DMS53 treated with DMSO at 0.1 percent for 48 hours (cell line): Measurements from ENCODE around the gene TENM4.
A peak's percentile ranks its signal among the peaks of the same experiment; 100 is the strongest.

Experiments used
- DNase-seq: peaks from one replicate; lab custom pipeline; 2025; ENCODE audit not compliant: unreplicated experiment; lab: John Stamatoyannopoulos, UW

Gene TENM4

DNA sequence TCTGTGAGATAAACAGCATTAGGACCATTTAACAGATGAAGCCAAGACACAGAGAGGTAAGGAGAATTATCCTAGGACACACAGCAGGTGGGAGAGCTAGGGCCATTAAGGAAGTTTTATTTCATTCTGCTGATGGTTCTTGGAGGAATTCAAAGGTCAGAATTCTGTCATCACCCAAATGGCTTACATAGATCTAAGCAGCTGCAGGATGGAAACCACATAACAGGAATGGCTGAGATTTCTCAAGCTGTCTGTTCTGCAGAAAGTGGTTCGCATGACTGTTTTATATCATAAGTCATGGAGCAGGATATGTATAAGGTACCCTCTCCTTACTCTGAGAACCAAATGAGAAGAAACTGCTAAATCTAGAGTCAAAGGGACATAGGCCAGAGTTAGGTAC is 702.9 kb downstream of the TENM4 start:
- no peak for DNase-seq

DNA sequence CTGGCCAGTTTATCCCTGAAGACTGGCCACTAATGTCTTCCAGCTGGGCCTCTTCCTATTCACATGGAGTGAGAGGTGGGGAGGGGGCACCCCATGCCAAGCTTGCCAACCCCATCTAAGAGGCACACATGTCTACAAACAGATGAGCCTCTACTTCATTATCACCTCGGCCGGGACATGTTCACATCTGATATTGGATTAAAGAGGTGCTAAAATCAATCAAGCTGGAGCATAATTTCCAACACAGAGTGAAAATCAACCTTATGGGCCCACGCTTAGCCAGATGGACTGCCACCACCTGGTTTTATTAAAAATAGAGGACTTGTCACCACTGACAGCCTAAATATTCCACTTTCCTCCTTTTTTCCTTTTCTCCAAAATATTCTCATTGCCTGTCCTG is 703.5 kb downstream of the TENM4 start:
- no peak for DNase-seq

DNA sequence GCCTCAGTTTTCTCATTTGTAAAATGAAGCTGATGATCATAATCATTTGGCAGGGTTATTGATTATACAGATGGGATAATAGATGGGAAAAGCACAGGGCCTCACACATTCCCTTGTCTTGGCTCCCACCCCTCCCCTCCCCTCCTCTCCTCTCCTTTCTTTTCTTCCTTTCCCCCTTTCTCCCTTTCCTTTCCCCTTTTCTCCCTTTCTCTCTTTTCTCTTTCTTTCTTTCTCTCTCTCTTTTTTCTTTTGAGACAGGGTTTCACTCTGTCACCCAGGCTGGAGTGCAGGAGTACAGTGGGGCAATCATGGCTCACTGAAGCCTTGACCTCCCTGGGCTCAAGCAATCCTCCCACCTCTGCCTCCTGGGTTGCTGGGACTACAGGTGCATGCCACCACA is 705.1 kb downstream of the TENM4 start:
- no peak for DNase-seq

DNA sequence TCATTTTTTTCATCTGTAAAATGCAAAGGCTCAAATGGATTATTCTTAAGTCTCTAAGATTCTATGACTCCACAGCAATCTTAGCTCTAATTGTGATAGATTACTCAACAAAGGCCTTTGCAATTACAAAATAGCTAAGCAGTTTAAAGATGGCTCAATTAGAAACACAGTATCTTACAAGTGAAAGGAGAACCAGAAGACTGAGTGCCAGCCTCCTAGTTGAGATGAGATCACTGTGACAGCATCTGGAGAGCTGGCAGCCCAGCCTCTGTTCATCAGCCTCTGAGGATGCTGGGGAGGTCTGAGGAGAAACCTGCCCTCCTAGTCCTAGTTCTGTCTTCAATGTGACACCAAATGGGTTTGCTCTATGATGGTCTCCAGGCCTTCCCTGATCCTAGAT is 707.8 kb downstream of the TENM4 start:
- no peak for DNase-seq

DNA sequence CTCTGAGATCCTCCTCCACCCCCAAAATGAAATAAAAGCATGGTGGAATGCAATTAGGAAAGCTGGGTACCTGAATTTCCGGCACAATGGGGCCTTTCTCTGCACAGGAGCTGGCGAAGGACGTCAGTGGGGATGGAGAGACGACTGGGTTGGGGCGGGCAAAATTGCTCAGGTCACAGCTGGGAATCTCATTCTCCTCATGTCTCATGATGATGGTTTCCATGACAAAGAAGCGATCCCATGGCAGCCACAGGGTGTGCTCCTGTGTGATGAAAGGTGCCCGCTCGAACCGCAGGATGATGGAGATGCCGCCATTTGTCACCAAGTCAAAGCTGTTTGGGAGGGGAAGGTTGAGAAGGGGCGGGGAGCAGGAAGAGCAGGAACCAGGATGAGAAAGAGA is 708.6 kb downstream of the TENM4 start:
- DNase-seq: no peak

DNA sequence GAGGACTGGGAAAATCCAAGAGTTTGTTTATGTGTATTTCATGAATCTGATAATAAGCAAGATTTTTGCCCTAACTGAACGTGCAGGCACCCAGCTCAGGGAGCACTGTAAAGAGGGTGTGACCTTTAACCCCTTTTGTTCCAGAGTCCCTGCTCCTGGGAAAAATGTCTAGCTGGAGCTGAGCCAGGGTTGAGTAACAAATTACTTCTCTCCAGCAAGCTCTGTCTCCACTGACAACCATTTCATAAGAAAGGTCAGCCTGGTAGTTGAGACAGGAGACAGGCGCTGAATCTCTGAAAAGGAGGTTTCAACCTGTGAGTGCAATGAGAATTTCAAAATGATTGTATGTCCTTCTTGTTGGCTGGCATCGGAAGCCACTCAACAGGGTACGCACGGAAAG is 709.8 kb downstream of the TENM4 start:
- DNase-seq: no peak

DNA sequence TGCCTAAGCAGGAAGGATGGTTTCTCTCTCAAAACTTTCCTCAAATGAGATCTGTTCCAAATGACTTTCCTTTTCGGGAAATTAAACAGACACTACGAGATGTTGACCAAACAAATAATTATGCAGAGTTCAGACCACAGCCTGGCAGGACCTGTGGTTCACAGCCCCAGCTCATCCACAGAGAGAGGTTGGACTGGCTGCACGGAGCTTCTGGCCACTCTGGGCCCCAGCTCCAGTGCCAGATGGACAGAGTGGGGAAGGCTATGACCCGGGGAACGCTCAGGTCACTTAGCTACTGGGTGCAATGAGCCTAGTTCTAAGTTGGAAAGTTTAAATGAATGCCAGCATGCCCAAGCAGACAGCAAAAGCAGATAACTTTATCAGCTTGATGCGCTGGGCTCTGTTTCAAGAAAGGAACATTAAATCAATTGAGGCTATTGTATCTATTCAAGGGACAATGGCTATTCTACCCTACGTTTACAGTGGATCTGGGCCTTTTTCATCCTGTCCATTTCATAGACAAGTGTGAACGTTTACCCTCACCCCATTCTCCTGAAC is 710.5 kb downstream of the TENM4 start:
- DNase-seq: no peak

DNA sequence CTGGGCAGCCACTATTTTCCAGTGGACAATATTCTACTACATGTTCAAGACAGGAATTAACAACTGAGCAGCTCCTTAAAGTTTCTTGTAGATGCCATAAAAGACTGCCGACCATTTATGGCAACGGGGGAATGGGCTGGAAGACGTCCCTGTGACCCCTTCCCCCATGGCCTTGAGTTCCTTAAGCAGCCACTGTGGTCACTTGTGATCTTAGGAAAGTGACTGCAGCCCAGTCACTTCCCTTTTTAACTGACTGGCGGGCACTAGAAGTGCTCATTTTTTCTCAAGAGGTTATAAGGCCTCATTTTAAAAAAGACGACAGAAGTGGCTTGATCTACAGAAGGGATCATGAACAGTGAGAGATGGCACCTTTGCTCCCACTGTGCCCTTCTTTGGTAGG is 713.0 kb downstream of the TENM4 start:
- DNase-seq: no peak

DNA sequence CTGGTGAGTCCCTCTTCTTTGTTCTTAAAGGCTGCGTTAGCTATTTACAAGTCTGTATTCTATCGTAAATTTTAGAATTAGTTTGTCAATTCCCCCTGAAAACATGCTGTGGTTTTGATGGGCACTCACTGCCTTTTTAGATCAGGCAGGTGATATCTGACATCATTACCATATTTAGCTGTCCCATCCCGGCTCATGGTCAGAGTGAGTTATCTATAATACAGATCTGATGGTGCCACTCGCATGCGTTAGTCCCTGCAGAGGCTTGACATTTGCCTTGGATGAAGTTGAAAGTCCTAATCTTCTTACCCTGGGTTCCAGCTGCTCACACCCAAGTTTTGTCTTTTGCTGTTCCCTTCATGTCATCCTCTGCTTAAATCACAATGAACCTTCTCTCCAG is 715.6 kb downstream of the TENM4 start:
- DNase-seq: no peak

DNA sequence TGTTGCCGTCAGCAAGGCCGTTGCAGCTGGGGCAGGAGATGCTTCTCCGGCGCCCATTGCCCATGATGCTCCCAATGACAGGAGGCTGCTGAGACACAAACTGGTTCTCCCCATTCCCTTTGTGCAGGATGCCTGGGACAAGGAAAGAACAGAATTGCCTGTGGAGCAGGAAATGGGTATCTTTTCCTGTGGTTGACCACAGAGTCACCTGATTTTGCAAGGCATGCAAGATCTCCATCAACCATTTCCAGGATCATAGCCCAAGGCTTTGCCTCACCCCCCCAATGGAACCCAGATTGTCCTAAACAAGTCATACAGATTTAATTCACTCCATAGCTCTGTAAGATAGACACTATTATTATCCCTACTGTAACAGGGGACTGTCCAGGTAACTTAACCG is 718.0 kb downstream of the TENM4 start:
- no peak for DNase-seq

DNA sequence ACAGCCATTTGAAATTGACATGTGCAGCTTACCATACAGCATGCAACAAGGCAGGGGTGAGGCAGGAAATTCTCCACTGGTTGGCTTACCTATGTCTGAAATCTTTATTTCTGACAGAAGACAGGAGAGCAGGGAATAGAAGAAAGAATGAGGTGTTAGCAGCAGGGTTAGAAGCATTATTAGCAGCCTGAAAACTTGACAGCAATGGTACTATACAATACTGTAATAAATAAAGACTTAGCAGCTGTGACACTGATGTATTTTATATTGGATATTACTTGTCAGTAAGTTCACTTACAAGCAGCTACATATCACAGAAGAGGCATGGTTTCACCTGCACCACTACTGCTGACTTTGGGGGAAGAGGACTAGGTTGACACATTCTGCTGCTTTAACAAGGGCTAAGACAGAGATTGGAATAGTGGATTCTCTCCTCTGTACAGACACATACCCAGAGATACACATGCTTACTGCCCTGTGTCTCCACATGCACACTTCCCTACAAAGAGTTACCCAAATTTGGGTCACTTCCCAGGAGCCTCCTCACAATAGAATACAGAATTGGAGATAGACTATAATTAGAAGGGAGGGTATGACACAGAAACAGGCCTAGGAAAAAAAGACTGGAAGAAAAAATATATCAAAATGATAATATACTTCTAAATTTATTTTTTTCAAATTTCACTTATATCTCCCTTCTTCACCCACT is 720.4 kb downstream of the TENM4 start:
- no peak for DNase-seq

DNA sequence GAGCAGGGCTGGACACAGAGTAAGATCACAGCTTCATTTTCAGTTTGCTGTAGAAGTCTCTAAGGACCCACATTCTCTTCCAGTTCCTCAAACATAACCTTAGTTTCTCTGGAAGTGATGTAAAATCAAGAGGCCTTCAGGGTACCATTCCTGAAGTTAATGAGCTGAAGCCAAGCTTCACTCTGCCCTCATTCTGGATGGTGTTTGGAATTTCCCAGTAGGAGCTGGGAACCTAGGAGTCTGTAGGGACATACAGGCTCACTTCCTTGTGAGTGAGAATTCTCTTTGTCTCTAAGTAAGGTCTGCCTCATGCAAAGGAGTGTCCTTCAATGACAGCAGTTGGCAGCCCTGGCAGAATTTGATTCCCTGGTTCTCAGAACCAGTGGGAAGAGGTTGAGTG is 723.8 kb downstream of the TENM4 start:
- DNase-seq: no peak

DNA sequence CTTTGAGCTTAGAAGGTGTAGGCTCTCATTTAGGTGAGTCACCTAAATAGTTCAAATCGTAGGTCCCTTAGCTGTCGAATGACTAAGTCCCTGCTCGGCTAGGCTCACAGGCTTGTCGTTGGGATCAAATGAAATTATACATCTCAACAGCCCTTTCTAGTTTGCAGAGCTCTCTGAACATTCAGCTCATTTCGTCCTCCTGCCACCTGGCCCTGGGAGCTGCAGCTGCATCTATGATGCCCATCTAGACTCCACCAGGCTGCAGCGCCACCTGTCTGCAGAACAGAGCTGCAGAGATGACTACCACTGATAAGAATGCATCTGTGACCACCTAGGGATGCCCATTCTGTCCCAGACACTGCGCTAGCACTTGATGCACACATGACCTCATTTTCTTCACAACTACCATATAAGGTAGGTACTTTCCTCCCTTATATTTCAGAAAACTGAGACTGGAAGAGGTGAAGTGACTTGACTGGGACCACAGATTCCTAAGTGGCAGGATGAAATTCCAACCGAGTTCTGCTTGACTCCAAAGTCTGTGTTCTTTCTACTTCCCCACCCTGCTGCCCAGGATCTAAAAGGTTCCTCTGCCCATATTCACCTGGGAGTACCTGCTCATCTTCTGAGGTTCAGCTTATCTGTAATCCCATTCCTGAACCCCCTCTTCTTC is 725.1 kb downstream of the TENM4 start:
- peak; percentile 97 for DNase-seq

DNA sequence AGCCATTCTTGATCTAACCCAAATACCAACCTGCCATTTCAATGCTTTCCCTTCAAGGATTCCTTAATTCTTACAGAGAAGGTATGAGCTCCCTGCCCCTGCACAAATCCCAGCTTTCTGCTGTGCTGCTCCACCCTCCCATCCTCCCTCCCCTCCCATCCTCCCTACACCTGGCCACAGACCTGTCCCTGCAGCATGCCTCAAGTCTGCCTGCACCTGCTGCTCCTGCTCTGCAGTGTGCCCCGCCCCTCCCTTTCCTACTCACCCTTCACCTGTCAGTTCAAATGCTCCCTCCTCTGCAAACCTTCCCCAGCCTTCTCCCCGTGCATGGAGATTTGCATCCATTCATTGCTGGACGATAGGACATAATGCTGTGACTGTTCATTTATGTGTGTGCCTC is 726.3 kb downstream of the TENM4 start:
- DNase-seq: peak; percentile 98

DNA sequence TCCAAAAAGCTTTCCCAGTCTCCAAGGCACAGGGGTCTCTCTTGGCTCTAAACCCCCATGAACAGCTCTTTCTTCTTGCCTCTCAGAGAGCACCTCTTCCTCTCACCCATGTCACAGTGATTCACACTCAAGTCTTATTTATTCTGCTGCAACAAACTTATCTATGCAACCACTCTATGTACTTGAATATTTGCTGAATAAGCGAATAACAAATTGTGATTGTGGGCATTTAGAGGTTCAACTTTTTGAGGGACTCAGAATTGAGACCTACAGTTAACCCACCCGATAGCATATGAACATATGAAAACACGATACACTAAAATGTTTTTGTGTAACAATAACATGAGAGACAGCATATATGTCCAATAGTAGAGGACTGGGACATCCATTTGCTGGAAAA is 729.1 kb downstream of the TENM4 start:
- no peak for DNase-seq

DNA sequence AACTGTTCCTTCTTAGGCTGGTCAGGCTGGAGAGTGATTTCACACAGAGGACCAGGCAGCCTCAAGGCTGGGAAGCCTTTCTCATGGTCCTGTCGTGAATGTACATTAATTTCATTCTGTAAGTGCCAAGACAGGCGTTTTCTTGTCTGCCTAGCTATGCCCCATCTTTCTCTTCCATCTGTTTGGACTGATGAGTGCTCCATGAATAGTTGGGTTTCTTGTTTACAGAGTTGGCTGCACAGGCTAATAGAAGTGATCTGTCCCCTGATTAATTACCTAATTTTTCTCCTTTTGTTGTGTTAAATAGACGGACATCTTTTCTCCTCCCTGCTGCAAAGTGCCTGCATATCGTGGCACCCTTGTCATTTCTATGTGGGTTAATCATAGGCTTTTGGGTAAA is 730.4 kb downstream of the TENM4 start:
- DNase-seq: no peak

DNA sequence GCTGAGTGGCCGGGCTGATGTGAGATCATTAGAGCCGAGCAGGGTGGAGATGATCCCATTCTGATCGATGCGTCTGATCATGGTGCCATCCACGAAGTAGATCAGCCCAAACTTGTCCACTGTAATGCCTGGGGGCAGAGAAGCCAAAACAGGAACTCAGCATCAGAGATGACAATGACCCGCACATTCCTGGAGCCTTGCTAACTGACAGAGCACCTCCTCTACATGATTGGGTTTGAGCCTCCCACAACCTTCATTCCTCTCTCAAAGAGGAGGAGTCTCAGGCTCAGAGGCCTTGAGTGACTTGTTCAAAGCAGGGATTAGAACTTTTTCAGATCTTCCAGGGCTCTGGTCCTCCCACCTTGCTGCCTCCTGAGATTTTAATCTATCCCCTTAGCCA is 732.4 kb downstream of the TENM4 start:
- no peak for DNase-seq

DNA sequence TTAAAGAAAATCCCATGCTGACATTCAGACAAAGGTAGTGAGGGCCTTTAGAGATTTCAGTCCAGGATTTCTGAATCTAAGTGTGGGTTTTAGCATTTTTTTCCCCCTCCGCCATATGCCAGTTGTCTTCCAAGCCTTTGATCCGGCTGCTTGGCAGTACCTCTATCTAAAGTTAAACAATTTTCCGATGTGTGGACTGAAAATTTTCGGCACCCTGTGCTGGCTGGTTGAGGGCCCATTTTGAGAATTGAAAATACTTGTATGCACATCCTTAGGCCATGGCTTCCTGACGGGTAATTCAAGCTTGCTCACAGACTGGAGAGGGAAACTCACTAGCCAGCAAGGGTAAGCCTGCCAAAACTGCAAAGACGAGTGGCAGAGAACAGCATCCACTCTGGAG is 734.3 kb downstream of the TENM4 start:
- no peak for DNase-seq

DNA sequence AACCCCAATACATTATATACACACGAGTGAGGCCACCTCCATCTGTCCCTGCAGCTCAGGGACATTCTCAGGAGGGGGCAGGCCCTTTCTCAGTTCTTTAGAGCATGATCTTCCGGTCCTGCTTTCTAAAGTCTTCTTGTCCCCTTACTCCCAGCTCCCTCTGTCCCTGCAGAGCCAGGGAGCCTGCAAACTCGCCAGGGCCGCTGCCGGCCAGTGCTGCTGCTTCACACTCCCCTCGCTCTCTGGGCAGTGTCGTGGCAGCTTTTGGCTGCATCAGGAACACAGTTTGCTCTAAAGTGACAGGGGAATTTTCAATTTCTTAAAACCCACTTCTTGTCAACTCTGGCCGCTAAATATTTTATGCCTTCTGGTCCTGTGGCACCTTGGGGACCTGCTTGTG is 736.0 kb downstream of the TENM4 start:
- DNase-seq: no peak

DNA sequence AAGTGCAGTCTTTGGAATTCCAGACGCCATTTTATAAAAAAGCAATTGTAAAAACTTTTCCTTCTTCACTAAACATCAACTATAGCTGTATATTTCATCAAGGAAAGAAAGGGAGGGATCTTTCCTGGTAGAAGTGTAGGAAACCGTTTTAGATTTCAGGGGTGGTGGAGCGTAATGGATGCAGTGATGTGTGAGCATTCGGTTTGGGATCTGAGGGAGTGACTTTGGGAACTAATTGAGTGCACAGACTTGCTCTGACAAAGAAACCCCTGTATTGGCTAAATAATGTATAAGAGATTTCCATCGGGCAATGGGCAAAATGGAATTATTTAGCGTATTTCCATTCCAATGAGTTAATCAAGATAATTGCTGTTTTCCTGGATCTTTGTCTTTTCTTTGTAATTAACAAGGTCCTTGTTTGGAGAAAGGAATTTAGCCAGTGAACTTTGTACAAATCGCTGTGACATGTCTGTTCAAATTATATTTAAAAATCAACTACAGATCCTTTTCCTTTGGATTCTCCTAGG is 741.2 kb downstream of the TENM4 start:
- DNase-seq: no peak

DNA sequence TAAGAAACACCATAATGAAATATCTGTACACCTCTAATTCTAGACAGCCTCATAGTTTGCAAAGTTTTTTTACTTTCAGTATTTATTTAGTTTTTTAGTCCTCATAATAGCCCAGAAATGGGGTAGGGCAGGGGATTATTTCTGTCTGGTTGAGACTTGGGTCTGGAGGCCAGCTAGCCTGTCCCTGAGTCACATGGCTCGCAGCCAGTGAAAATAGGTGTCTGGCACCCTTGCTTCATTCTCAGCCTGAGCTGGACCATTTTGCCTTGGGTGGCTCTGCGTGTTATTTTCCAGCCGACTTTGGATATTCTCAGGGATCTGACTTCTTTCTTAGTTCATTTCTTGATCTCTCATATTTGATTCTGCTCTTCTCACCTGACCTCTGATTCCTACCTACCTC is 742.2 kb downstream of the TENM4 start:
- no peak for DNase-seq

DNA sequence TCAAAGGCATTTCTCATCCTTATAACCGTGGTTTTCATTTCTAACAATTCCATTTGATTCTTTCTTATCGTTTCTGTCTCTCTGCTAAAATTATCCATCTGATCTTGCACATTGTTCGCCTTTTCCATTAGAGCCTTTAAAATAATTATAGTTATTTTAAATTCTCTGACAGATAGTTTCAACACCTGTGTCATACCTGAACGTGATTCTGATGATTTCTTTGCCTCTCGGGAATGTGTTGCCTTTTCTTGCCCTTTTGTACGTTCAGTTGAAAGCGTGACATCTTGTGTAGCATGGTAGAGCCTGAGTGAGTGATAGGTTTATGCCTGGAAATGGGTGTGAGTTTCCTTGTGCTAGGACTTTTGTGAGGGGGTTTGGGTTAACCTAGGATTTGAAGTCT is 744.7 kb downstream of the TENM4 start:
- no peak for DNase-seq

DNA sequence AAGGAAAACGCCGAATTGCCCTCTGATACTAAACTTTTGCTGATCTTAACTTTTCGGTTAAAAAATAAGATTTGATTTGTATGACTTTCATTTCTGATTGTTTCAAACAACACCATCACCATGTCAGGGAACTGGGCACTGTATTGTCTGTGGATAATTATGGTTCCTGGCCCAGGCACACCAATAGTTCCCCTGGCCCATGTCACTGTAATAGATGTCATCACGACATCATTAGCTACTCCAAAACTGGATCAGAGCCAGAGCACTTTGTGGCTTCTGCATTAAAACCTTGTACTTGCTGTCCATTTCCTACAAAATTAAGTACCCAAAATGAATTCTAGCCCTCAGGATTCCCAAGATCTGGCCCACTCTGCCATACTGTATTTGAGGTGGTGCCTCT is 746.7 kb downstream of the TENM4 start:
- DNase-seq: no peak
